ENCODE measurements around the gene ETV3. TPM values are rescaled to one million over a fixed set of nuclear protein-coding genes. Genes with fewer than 3 reads are reported as not detected.

ETV3 gene
- total RNA-seq, 1 experiment from 2014 or later = 36.3 TPM

GRCh38 chr1:157162345-157162744, 24.1 kb upstream of the ETV3 start:
- Histone ChIP-seq H3K27ac (ENCODE audit: insufficient read length, low read depth, low read length) (peak overlapping the region; percentile 21), H2BK5ac (ENCODE audit: insufficient read length, low read length) (no peak overlapping the region), H3K56ac (ENCODE audit: insufficient read length, low read depth, low read length) (no peak overlapping the region), H4K20me1 (ENCODE audit: control insufficient read depth, insufficient read depth, insufficient read length) (no peaks in the 10 kb centered on the region), H3K23ac (ENCODE audit: insufficient read length, low read depth, low read length) (no peak overlapping the region), H3K18ac (ENCODE audit: insufficient read length, low read depth, low read length) (peak overlapping the region; percentile 91), H3K14ac (ENCODE audit: insufficient read depth, low read length) (peak overlapping the region; percentile 59), H3K4me2 (ENCODE audit: insufficient read depth, insufficient read length, low read length) (no peak overlapping the region), H2AFZ (ENCODE audit: low read length) (no peak overlapping the region), H4K91ac (ENCODE audit: insufficient read length, low read depth, low read length) (no peak overlapping the region), H2BK12ac (ENCODE audit: insufficient read length, low read depth, low read length) (peak overlapping the region; percentile 12), H4K8ac (replicated peaks; ENCODE audit: insufficient read length, low read depth, low read length) (no peak overlapping the region), H3K27me3 (ENCODE audit: insufficient read depth, low read length) (no peaks in the 10 kb centered on the region), H2BK120ac (ENCODE audit: low read depth, low read length, poor library complexity, severe bottlenecking) (no peak overlapping the region), H2BK15ac (ENCODE audit: low read depth, low read length) (no peak overlapping the region), H3K9ac (ENCODE audit: extremely low read depth, insufficient read length, low read length) (no peak overlapping the region), H3K4ac (ENCODE audit: low read depth, low read length) (no peak overlapping the region; the same call in 1 of the 2 replicates), H2AK5ac (ENCODE audit: insufficient read length, low read length) (peak overlapping the region; percentile 2), H2BK20ac (ENCODE audit: low read depth, low read length, poor library complexity, severe bottlenecking) (no peak overlapping the region), H3K4me1 (ENCODE audit: insufficient read depth, low read length) (peaks cover 13% of the 10 kb centered on the region; the same call in 1 of the 2 replicates), H3T11ph (ENCODE audit: low read length) (peak overlapping the region; percentile 8), H3K79me1 (ENCODE audit: insufficient read depth, low read depth, low read length, poor library complexity, severe bottlenecking) (no peaks in the 10 kb centered on the region), H3K23me2 (ENCODE audit: insufficient read length, low read depth, low read length, poor library complexity, severe bottlenecking) (no peaks in the 10 kb centered on the region), H4K5ac (ENCODE audit: insufficient read length, low read depth, low read length) (peak overlapping the region; percentile 39), H3K9me3 (ENCODE audit: control insufficient read depth, low read depth, low read length) (no peaks in the 10 kb centered on the region), H3K79me2 (ENCODE audit: insufficient read depth, low read length) (no peaks in the 10 kb centered on the region)
- peak overlapping the region; percentile 91 to 96 (median 92) for H3K27ac Mint-ChIP-seq
- peaks cover 61 to 68% of the 10 kb centered on the region in 2 experiments for H3K4me1 Mint-ChIP-seq
- H3K27me3 Mint-ChIP-seq (ENCODE audit: low read depth) = no peaks in the 10 kb centered on the region
- no peaks in the 10 kb centered on the region for H3K36me3 Mint-ChIP-seq (ENCODE audit: insufficient read depth in 1 of 3, low read depth in 3 of 3)
- no CpG with 5 or more reads among the region's 4 CpGs for WGBS (ENCODE audit: extremely low coverage, insufficient read length, low lambda C conversion rate)
- DNase-seq = no peak
- TF ChIP-seq, protein P1, sequence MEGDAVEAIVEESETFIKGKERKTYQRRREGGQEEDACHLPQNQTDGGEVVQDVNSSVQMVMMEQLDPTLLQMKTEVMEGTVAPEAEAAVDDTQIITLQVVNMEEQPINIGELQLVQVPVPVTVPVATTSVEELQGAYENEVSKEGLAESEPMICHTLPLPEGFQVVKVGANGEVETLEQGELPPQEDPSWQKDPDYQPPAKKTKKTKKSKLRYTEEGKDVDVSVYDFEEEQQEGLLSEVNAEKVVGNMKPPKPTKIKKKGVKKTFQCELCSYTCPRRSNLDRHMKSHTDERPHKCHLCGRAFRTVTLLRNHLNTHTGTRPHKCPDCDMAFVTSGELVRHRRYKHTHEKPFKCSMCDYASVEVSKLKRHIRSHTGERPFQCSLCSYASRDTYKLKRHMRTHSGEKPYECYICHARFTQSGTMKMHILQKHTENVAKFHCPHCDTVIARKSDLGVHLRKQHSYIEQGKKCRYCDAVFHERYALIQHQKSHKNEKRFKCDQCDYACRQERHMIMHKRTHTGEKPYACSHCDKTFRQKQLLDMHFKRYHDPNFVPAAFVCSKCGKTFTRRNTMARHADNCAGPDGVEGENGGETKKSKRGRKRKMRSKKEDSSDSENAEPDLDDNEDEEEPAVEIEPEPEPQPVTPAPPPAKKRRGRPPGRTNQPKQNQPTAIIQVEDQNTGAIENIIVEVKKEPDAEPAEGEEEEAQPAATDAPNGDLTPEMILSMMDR (conservative IDR thresholded peaks at IDR 0.05) = no peak
- H3K9me3 Mint-ChIP-seq = no peaks in the 10 kb centered on the region
- H3K4me3 Mint-ChIP-seq = peak overlapping the region in 1 of 2 experiments; percentile 38; a peak in 1 of 5 replicates
